Suprapubic skin (tissue), 4 donors: ENCODE results near the gene TBC1D20.

ENCODE experiments used
- EP300 ChIP-seq: sonication (generic); formaldehyde crosslinking; IDR thresholded peaks from one replicate; pipeline ENCODE4 v1.6.1; 2017; ENCODE audit warnings: antibody characterized with exemption
- POLR2AphosphoS5 ChIP-seq, 3 donors: sonication (generic); formaldehyde crosslinking; IDR thresholded peaks; one replicate each; pipeline ENCODE4 v1.6.1; 2017; ENCODE audit warnings: antibody characterized with exemption in 3 of 3
- TF ChIP-seq, protein P1 (sequence below), 2 donors: fragments of 200-600 bp in 1 of 2; fragments of 450-650 bp in 1 of 2; sonication (generic) in 1 of 2; IDR thresholded peaks; one replicate each; pipeline ENCODE4 v1.5.1; 2016 to 2019; ENCODE audit warnings: antibody characterized with exemption in 2 of 2, mild to moderate bottlenecking in 1 of 2, moderate library complexity in 1 of 2

DNA sequence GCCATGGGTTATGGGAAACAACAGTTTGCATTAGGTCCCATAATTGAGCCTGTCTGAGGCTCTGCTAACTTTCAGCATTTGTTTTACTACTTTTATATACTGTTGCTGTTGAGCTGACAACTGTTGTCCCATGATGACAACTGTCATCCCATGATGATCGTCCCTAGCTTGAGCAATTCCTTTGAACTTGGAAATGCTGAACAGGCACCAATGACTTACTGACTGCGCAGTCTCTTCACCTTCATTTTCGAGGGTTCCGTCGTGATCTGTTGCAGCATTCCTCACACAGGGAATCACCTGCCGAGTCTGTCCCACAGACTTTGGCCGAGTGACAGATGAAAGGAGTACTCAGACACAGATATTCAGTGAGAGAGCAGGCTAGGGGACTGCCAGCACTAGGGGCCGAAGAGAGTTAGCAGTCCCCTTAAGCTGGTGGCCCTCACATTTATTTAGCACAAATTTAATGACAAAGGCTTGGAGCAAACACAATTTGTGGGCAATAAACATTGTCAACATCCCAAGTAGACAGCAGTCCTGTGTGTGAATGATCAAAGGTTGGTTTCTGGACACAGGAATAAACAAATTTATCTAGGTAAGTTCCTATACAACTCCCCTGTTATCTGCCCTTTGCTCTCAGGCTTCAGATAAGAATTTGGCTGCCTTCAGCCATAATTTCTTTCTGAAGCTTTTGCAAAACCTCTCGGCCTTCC lies 10.0 kb upstream of the TBC1D20 start:
- TF ChIP-seq POLR2AphosphoS5 (IDR thresholded peaks at IDR 0.05): no peak
- TF ChIP-seq, protein P1, sequence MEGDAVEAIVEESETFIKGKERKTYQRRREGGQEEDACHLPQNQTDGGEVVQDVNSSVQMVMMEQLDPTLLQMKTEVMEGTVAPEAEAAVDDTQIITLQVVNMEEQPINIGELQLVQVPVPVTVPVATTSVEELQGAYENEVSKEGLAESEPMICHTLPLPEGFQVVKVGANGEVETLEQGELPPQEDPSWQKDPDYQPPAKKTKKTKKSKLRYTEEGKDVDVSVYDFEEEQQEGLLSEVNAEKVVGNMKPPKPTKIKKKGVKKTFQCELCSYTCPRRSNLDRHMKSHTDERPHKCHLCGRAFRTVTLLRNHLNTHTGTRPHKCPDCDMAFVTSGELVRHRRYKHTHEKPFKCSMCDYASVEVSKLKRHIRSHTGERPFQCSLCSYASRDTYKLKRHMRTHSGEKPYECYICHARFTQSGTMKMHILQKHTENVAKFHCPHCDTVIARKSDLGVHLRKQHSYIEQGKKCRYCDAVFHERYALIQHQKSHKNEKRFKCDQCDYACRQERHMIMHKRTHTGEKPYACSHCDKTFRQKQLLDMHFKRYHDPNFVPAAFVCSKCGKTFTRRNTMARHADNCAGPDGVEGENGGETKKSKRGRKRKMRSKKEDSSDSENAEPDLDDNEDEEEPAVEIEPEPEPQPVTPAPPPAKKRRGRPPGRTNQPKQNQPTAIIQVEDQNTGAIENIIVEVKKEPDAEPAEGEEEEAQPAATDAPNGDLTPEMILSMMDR (IDR thresholded peaks at IDR 0.05): no peak
- TF ChIP-seq EP300: no peak
